HEK293T (cell line): Measurements from ENCODE around the gene MDK.
A peak's percentile ranks its signal among the peaks of the same experiment; 100 is the strongest.

ENCODE experiments used
- CTCF ChIA-PET: fragments of 350-600 bp; formaldehyde crosslinking; extraction: SDS; loops from one replicate; lab custom pipeline; 2021; ENCODE audit warnings: antibody characterized with exemption, inconsistent platforms; lab: Yijun Ruan, JAX
- POLR2A ChIA-PET: fragments of 350-600 bp; formaldehyde crosslinking; extraction: SDS; loops from one replicate; lab custom pipeline; 2020; ENCODE audit warnings: antibody characterized with exemption, inconsistent platforms; lab: Yijun Ruan, JAX
- DNase-seq: peaks from one replicate; pipeline ENCODE4 v3.0.0; 2012; ENCODE audit warnings: mixed read lengths; ENCODE audit errors: extremely low spot score
- ARNT ChIP-seq: fragments of 450-650 bp; IDR thresholded peaks from 2 replicates; pipeline ENCODE4 v1.6.1; 2017; ENCODE audit warnings: mild to moderate bottlenecking
- BHLHE40 ChIP-seq: fragments of 450-650 bp; IDR thresholded peaks from 2 replicates; pipeline ENCODE4 v1.6.1; 2016; ENCODE audit warnings: mild to moderate bottlenecking, moderate library complexity, borderline replicate concordance
- CTBP1 ChIP-seq: fragments of 450-650 bp; IDR thresholded peaks from 2 replicates; pipeline ENCODE4 v1.6.1; 2016; ENCODE audit warnings: borderline replicate concordance
- ELF4 ChIP-seq: fragments of 450-650 bp; IDR thresholded peaks from 2 replicates; pipeline ENCODE4 v1.6.1; 2017; ENCODE audit warnings: antibody characterized with exemption
- FOXA1 ChIP-seq: fragments of 450-650 bp; IDR thresholded peaks from 2 replicates; pipeline ENCODE4 v1.6.1; 2016; ENCODE audit warnings: mild to moderate bottlenecking
- FOXK2 ChIP-seq: fragments of 450-650 bp; IDR thresholded peaks from 2 replicates; pipeline ENCODE4 v1.6.1; 2016; ENCODE audit warnings: mild to moderate bottlenecking
- FOXM1 ChIP-seq: fragments of 450-650 bp; IDR thresholded peaks from 2 replicates; pipeline ENCODE4 v1.6.1; 2017; ENCODE audit warnings: mild to moderate bottlenecking, borderline replicate concordance
- HDGF ChIP-seq: fragments of 450-650 bp; IDR thresholded peaks from 2 replicates; pipeline ENCODE4 v1.6.1; 2017; ENCODE audit warnings: antibody characterized with exemption, borderline replicate concordance
- L3MBTL2 ChIP-seq: fragments of 450-650 bp; conservative IDR thresholded peaks from 2 replicates; pipeline ENCODE4 v1.6.1; 2016; ENCODE audit warnings: mild to moderate bottlenecking
- LEF1 ChIP-seq: fragments of 450-650 bp; IDR thresholded peaks from 2 replicates; pipeline ENCODE4 v1.6.1; 2017; ENCODE audit warnings: mild to moderate bottlenecking, borderline replicate concordance
- NFRKB ChIP-seq: fragments of 450-650 bp; IDR thresholded peaks from 2 replicates; pipeline ENCODE4 v1.6.1; 2016; ENCODE audit warnings: mild to moderate bottlenecking, moderate library complexity
- SP1 ChIP-seq: fragments of 450-650 bp; IDR thresholded peaks from 2 replicates; pipeline ENCODE4 v1.6.1; 2017
- SUZ12 ChIP-seq: fragments of 450-650 bp; IDR thresholded peaks from 2 replicates; pipeline ENCODE4 v1.6.1; 2016; ENCODE audit warnings: mild to moderate bottlenecking
- TARDBP ChIP-seq: fragments of 450-650 bp; IDR thresholded peaks from 2 replicates; pipeline ENCODE4 v1.6.1; 2016
- ZNF384 ChIP-seq: fragments of 450-650 bp; IDR thresholded peaks from 2 replicates; pipeline ENCODE4 v1.6.1; 2016
- TF ChIP-seq, protein P1 (sequence below): fragments of 450-650 bp; IDR thresholded peaks from 2 replicates; pipeline ENCODE4 v1.6.1; 2016

The MDK gene

DNA sequence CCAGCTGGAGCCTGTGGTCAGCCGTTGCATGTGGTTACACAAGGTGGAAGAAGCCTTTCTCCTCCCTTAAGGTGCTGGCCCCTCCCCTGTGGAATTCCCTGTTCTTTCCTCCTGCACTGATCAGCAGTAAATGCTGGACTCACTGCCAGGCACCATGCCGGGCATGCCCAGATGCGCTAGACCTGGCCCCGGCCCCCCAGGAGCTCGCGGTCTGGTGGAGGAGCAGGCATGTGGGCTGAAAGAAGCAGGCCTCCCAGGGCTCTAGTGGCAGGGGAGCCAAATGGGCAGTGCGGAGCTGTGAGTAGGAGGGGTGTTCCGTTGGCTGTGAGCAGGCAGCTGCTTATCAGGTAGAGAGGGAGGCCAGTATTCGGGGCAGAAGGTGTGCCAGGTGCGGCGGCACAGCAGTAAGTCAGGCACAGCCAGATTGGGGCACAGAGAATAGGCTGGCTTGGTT lies 24.0 kb upstream of the MDK start:
- TF ChIP-seq FOXA1 (no peak), FOXK2 (no peak), NFRKB (no peak), CTBP1 (no peak), L3MBTL2 (no peak), LEF1 (no peak), ARNT (no peak), ZNF384 (no peak), SP1 (no peak), ELF4 (no peak), HDGF (no peak), SUZ12 (no peak), FOXM1 (no peak), TARDBP (no peak), BHLHE40 (no peak)
- TF ChIP-seq, protein P1, sequence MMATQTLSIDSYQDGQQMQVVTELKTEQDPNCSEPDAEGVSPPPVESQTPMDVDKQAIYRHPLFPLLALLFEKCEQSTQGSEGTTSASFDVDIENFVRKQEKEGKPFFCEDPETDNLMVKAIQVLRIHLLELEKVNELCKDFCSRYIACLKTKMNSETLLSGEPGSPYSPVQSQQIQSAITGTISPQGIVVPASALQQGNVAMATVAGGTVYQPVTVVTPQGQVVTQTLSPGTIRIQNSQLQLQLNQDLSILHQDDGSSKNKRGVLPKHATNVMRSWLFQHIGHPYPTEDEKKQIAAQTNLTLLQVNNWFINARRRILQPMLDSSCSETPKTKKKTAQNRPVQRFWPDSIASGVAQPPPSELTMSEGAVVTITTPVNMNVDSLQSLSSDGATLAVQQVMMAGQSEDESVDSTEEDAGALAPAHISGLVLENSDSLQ = no peak
- POLR2A ChIA-PET = no interaction called here
- CTCF ChIA-PET = interaction anchor here (1.0 kb wide), 1 partner anchor 8 kb away, joined by 3 read pairs; no protein-coding TSS in a partner anchor
- DNase-seq = no peak

DNA sequence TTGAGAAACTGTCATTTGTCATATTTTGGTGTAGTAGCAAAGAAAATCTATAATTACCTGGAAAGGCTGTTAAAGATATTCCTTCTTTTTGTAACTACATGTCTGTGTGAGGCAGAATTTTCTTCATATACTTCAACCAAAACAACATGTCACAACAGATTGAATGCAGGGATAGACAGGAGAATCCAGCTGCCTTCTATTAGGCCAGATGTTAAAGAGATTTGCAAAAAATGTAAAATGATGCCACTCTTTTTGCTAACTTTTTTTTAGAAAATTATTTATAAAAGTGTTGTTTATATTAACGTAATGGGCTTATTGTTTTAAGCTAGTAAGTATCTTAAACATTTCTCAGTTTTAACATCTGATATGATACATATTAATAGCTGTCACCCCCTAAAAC lies 21.5 kb upstream of the MDK start:
- ChIA-PET CTCF (interaction anchor here (1.2 to 3.9 kb wide), 4 partner anchors 8 to 29 kb away, joined by 3 to 30 read pairs (median 12); partner anchors contain the start of gene DGKZ), POLR2A (interaction anchor here (0.7 to 1.0 kb wide), 2 partner anchors 10 to 117 kb away, joined by 3 read pairs; no protein-coding TSS in a partner anchor)
- TF ChIP-seq FOXM1 (no peak), CTBP1 (no peak), NFRKB (no peak), SP1 (no peak), ARNT (no peak), LEF1 (no peak), TARDBP (no peak), BHLHE40 (no peak), HDGF (no peak), L3MBTL2 (no peak), FOXK2 (no peak), FOXA1 (no peak), SUZ12 (no peak), ZNF384 (no peak), ELF4 (no peak)
- TF ChIP-seq, protein P1 = no peak
- no peak for DNase-seq

DNA sequence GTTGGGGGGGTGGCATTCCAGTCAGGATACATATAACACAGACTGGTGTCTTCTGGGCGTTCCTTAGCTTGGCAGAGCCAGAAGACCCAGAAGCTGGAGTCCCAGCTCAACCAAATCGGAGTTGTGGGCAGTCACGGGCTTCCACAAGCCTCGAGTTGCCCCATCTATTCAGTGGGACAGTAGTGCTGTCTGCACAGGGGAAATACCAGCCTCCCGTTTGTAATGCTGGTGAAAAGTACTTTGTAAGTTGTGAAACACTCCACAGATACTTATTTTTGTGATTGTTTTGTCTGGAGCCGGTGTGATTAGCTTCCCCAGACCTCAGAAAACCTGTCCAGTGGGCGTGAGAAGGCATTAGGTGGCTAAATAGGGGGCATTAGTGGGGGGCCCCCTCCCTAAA lies 20.6 kb upstream of the MDK start:
- ChIA-PET POLR2A (interaction anchor here (1.0 to 2.3 kb wide), 2 partner anchors 8 to 117 kb away, joined by 3 to 7 read pairs; no protein-coding TSS in a partner anchor), CTCF (interaction anchor here (1.2 to 3.9 kb wide), 5 partner anchors 9 to 31 kb away, joined by 3 to 30 read pairs (median 10); partner anchors contain the start of gene DGKZ)
- DNase-seq = no peak
- TF ChIP-seq L3MBTL2 (no peak), TARDBP (no peak), ELF4 (no peak), LEF1 (no peak), SUZ12 (no peak), FOXM1 (no peak), FOXK2 (no peak)

DNA sequence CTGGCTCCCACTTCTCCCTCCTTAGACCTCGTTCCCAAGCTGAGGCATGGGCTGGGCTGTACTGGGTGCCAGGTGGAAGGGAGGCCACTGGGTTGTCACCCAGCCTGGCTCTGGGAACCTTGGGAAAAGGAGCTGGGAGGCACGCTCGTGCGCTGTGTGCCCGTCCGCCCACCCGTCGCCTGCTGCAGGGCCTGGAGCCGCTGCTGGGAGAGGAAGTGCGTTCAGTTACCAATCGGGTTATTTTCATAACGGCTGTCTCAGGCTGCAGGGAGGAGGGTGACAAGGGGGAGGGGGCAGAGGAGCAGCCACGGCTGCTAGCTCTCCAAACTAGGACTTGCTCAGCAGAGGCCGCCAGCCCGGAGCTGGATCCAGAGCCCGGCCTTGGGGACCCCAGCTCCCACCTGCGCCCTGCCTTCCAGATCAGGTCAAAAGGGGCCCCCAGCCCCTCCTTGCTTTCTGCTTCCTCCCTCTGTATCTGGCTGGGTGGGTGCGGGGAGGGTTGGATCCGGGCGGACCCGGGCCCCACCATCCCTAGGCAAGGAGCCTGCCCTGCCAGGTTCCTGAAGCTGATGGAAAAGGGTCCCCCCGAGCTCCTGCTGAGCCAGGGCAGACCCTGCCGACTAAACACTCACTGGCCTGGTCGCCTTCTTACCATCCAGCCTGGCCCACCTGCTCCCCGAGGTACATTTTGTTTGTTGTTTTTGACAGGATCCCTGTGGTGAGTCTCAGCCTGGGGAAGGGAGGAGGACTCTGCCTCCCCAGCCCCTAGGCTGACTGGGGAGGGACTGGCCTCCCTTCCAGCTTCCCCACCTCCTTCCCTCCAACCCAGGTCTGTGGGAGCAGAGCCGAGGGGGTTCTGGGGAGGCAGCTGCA lies 19.9 kb upstream of the MDK start:
- ChIA-PET POLR2A (interaction anchor here (0.8 to 2.3 kb wide), 3 partner anchors 9 to 123 kb away, joined by 3 to 7 read pairs (median 3); no protein-coding TSS in a partner anchor), CTCF (interaction anchor here (1.5 to 3.9 kb wide), 4 partner anchors 9 to 30 kb away, joined by 4 to 30 read pairs (median 12); partner anchors contain the start of gene DGKZ)
- TF ChIP-seq SP1 = no peak
- no peak for TF ChIP-seq NFRKB
- TF ChIP-seq LEF1 = no peak
- TF ChIP-seq FOXM1 = no peak
- peak; percentile 58 for DNase-seq

DNA sequence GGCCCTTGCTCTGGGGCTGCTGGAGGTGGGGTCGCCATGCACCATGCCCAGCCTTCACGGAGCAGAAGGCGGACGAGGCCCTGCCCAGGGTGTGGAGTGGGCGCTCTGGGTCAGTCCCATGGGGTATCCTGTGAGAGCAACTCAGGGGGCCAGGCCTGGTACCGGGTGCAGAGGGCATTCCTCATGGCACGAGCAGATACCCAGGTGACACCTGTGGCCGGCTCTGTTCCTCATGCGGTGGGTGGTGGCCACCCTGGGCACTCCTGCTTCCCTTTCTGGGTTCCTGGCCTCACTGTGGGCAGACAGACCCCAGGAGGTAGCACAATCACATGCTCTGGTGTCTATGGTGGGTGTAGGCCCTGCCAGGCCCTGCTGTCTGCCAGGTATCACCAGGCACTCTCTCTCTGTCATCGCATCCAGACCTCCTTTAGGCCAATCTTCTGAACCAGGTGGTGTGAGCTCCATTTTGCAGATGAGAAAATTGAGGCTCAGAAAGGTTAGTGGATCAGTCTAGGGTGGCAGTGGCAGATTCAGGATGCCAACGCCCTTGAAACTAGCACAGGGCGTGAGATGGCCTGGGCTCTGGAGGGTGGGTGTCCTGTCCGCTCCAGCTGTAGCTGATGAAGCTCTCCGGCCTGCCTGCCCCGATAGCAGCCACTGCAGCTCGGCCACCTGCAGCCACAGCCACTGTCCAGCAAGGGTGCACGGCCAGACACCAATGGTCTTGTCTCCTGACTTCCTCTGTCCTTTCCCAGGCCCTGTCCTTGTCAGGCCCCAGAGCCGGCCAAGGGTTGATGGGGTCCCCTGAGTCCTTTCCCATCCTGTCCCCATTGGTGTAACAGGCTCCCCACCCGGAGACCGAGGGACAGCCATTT lies 19.1 kb upstream of the MDK start:
- ChIA-PET POLR2A (interaction anchor here (2.3 kb wide), 1 partner anchor 10 kb away, joined by 7 read pairs; no protein-coding TSS in a partner anchor), CTCF (interaction anchor here (3.9 kb wide), 1 partner anchor 10 kb away, joined by 30 read pairs; no protein-coding TSS in a partner anchor)
- DNase-seq = no peak
- TF ChIP-seq ELF4 (no peak), L3MBTL2 (no peak), FOXA1 (no peak), LEF1 (no peak), BHLHE40 (no peak), HDGF (no peak)
